HCT116 (cell line): ENCODE measurements around the gene PRKAG3. TPM values are rescaled to one million over a fixed set of nuclear protein-coding genes. Genes with fewer than 3 reads are reported as not detected.

ENCODE experiments used
- ATAC-seq: fragments of 200-7000 bp; cut with Tn5 transposase; 2 replicates; pipeline ENCODE4 v1.9.1; 2020; ENCODE audit warnings: mild to moderate bottlenecking, moderate library complexity
- BruUV-seq: library from RNA; stranded (reverse); fragments of 400-500 nt; replicated peaks from 2 replicates; lab custom pipeline; 2021; lab: Mats Ljungman, UMichigan
- CTCF ChIA-PET: fragments of 300-600 bp; sonication (Branson Sonifier 250); formaldehyde crosslinking; loops from one replicate; lab custom pipeline; 2021; ENCODE audit warnings: antibody characterized with exemption; lab: Charles Lee
- POLR2A ChIA-PET: fragments of 300-600, 350-600 bp; sonication (Branson Sonifier 250); formaldehyde crosslinking; loops from one replicate; lab custom pipeline; 2021; ENCODE audit warnings: antibody characterized with exemption; lab: Charles Lee
- RAD21 ChIA-PET, 2 experiments: fragments of 300-600 bp; sonication (Branson Sonifier 250); formaldehyde crosslinking; loops; one replicate each; lab custom pipeline; 2023; ENCODE audit warnings: low total read pairs in 2 of 2; ENCODE audit not compliant: uncharacterized antibody in 2 of 2, unreplicated experiment in 2 of 2, low non-redundant PET in 1 of 2; lab: Charles Lee
- DNase-seq: peaks from one replicate; pipeline ENCODE4 v3.0.0-alpha.2; 2010; ENCODE audit warnings: low read depth, low spot score
- H2AFZ ChIP-seq: fragments of 200-600 bp; shearing (Covaris generic), sonication (generic); 2 replicates; pipeline ENCODE4 v1.6.1; 2017; ENCODE audit warnings: low read depth, mixed run types, mixed read lengths, antibody characterized with exemption, low read length; ENCODE audit not compliant: poor library complexity, severe bottlenecking
- H3K27ac ChIP-seq: 2 replicates; pipeline ENCODE4 v1.5.1; 2012; ENCODE audit warnings: low read depth, low read length
- H3K27me3 ChIP-seq: fragments of 200-600 bp; sonication (generic); 2 replicates; pipeline ENCODE4 v1.6.1; 2016; ENCODE audit warnings: mixed run types, low read length, mixed read lengths; ENCODE audit not compliant: insufficient read depth
- H3K36me3 ChIP-seq, 2 experiments: fragments of 200-500 bp in 1 of 2; fragments of 200-600 bp in 1 of 2; sonication (Bioruptor generic) in 1 of 2; sonication (generic) in 1 of 2; 2 replicates each; pipeline versions ENCODE4 v1.5.1 to v1.6.1; 2014 to 2016; ENCODE audit warnings: low read length in 2 of 2, inconsistent platforms in 1 of 2, mixed read lengths in 1 of 2, mixed run types in 1 of 2; ENCODE audit not compliant: insufficient read depth in 2 of 2, control insufficient read depth in 1 of 2
- H3K4me1 ChIP-seq, 2 experiments: fragments of 200-600 bp in 1 of 2; sonication (generic) in 1 of 2; 2 replicates each; pipeline versions ENCODE4 v1.5.1 to v1.6.1; 2012 to 2017; ENCODE audit warnings: low read length in 2 of 2, inconsistent platforms in 1 of 2, mild to moderate bottlenecking in 1 of 2, mixed read lengths in 1 of 2, mixed run types in 1 of 2, moderate library complexity in 1 of 2; ENCODE audit not compliant: insufficient read depth in 2 of 2, control insufficient read depth in 1 of 2
- H3K4me2 ChIP-seq: fragments of 200-600 bp; sonication (generic); 2 replicates; pipeline ENCODE4 v1.6.1; 2017; ENCODE audit warnings: mixed run types, low read length, mixed read lengths
- H3K4me3 ChIP-seq, 2 experiments: fragments of 200-600 bp in 1 of 2; sonication (generic) in 1 of 2; replicated peaks in 1 of 2; 2 replicates each; pipeline ENCODE4 v1.5.1; 2011 to 2016; ENCODE audit warnings: low read length in 2 of 2, control low read depth in 1 of 2, low read depth in 1 of 2, mild to moderate bottlenecking in 1 of 2, mixed read lengths in 1 of 2, mixed run types in 1 of 2
- H3K79me2 ChIP-seq: fragments of 200-600 bp; sonication (generic); 2 replicates; pipeline ENCODE4 v1.6.1; 2017; ENCODE audit warnings: mild to moderate bottlenecking, mixed run types, low read length, moderate library complexity, mixed read lengths; ENCODE audit not compliant: insufficient read depth
- H3K9ac ChIP-seq: fragments of 200-600 bp; sonication (generic); 2 replicates; pipeline ENCODE4 v1.6.1; 2016; ENCODE audit warnings: low read length, mixed read lengths
- H3K9me2 ChIP-seq: fragments of 200-600 bp; sonication (generic), shearing (Covaris generic); 2 replicates; pipeline ENCODE4 v1.6.1; 2017; ENCODE audit warnings: mixed run types, mild to moderate bottlenecking, moderate library complexity; ENCODE audit not compliant: insufficient read depth
- H3K9me3 ChIP-seq, 2 experiments: fragments of 200-500 bp in 1 of 2; fragments of 200-600 bp in 1 of 2; sonication (Bioruptor generic) in 1 of 2; sonication (generic) in 1 of 2; 2 replicates each; pipeline ENCODE4 v1.6.1; 2014 to 2017; ENCODE audit warnings: low read length in 2 of 2, mixed read lengths in 2 of 2, inconsistent platforms in 1 of 2, low read depth in 1 of 2, mild to moderate bottlenecking in 1 of 2, mixed run types in 1 of 2, moderate library complexity in 1 of 2; ENCODE audit not compliant: control insufficient read depth in 1 of 2, insufficient read depth in 1 of 2
- H4K20me1 ChIP-seq: fragments of 200-600 bp; sonication (generic), shearing (Covaris generic); 2 replicates; pipeline ENCODE4 v1.6.1; 2017; ENCODE audit warnings: mixed run types, mild to moderate bottlenecking, moderate library complexity; ENCODE audit not compliant: insufficient read depth
- ELF1 ChIP-seq: IDR thresholded peaks from 2 replicates; pipeline ENCODE4 v1.6.1; 2012; ENCODE audit warnings: low read depth, borderline replicate concordance
- EZH2phosphoT487 ChIP-seq: fragments of 200-600 bp; IDR thresholded peaks from 2 replicates; pipeline ENCODE4 v1.6.1; 2018; ENCODE audit warnings: antibody characterized with exemption, borderline replicate concordance
- FOSL1 ChIP-seq: IDR thresholded peaks from 2 replicates; pipeline ENCODE4 v1.6.1; 2012; ENCODE audit warnings: low read depth
- JUND ChIP-seq: IDR thresholded peaks from 2 replicates; pipeline ENCODE4 v1.6.1; 2012
- POLR2A ChIP-seq: IDR thresholded peaks from 2 replicates; pipeline ENCODE4 v1.7.0; 2011; ENCODE audit warnings: borderline replicate concordance; ENCODE audit not compliant: insufficient read depth, insufficient read length; ENCODE audit errors: extremely low read depth
- RAD21 ChIP-seq: IDR thresholded peaks from 2 replicates; pipeline ENCODE4 v1.6.1; 2012; ENCODE audit warnings: low read depth, mild to moderate bottlenecking
- SIN3A ChIP-seq: IDR thresholded peaks from 2 replicates; pipeline ENCODE4 v1.6.1; 2012; ENCODE audit warnings: low read depth
- SP1 ChIP-seq: IDR thresholded peaks from 2 replicates; pipeline ENCODE4 v1.6.1; 2012; ENCODE audit warnings: low read depth
- SRF ChIP-seq: IDR thresholded peaks from 2 replicates; pipeline ENCODE4 v1.6.1; 2012; ENCODE audit warnings: low read depth
- TCF7L2 ChIP-seq: IDR thresholded peaks from 2 replicates; pipeline ENCODE4 v1.7.0; 2011; ENCODE audit warnings: borderline replicate concordance, inconsistent platforms; ENCODE audit not compliant: insufficient read depth, insufficient read length; ENCODE audit errors: extremely low read depth
- ZNF274 ChIP-seq: fragments of 200-500 bp; sonication (Bioruptor generic); IDR thresholded peaks from 2 replicates; pipeline ENCODE4 v1.6.1; 2014; ENCODE audit warnings: mild to moderate bottlenecking, low read depth, low read length, inconsistent platforms
- intact Hi-C: fragments of 100-400 bp; cut with micrococcal nuclease; formaldehyde crosslinking; loops from 2 replicates; pipeline ENCODE4 v1.10.0; 2022
- total RNA-seq: library from RNA; stranded (reverse); gene quantifications from one replicate; pipeline ENCODE4 v1.2.1, GENCODE V29; 2021; ENCODE audit not compliant: unreplicated experiment
- TF ChIP-seq, protein P1 (sequence below), 3 experiments: fragments of 200-600 bp in 1 of 3; sonication (generic) in 1 of 3; IDR thresholded peaks in 2 of 3; conservative IDR thresholded peaks in 1 of 3; 2 replicates each; pipeline ENCODE4 v1.5.1; 2012 to 2017; ENCODE audit warnings: low read depth in 2 of 3, low read length in 2 of 3, antibody characterized with exemption in 1 of 3, borderline replicate concordance in 1 of 3, control low read depth in 1 of 3, mild to moderate bottlenecking in 1 of 3, mixed read lengths in 1 of 3, mixed run types in 1 of 3, moderate library complexity in 1 of 3; ENCODE audit not compliant: insufficient read depth in 1 of 3
- TF ChIP-seq, protein P2 (sequence below): IDR thresholded peaks from 2 replicates; pipeline ENCODE4 v1.6.1; 2012
- TF ChIP-seq, protein P3 (sequence below): IDR thresholded peaks from 2 replicates; pipeline ENCODE4 v1.6.1; 2012

The PRKAG3 gene
- total RNA-seq, 1 experiment from 2014 or later: not detected

DNA sequence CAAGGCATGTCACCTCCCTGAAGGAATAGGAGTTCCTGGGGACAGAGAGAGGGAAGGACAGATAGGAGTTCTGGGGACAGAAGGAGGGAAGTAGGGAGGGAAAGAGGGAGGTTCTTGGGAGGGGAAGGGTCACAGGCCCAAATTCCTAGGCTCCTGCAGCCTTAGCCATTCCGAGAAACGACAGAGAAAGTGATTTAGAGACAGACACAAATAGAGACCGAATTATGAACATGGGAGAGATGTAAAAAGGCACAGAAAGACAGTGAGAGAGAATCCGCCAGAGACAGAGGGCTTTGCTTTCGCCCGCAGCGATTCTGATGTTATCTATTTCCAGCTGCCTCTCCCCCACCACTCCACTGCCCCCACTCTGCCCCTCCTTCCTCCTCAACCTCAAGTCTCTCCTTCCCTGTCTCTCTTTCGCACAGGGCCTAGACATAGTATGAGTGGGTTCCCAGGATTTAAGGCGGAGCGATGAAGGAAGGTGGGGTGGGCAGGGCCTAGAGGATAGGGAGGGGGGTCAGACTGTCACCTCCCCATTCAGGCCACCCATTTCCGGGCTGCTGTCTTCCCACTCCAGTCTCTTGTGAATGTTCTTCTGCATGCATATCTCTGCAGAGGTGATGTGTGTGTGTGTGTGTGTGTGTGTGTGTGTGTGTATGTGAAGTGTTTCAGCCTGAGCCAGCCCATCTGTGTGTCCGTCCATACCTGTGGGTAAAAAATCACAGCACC lies 24.7 kb upstream of the PRKAG3 start:
- intact Hi-C loops: no loop called here

DNA sequence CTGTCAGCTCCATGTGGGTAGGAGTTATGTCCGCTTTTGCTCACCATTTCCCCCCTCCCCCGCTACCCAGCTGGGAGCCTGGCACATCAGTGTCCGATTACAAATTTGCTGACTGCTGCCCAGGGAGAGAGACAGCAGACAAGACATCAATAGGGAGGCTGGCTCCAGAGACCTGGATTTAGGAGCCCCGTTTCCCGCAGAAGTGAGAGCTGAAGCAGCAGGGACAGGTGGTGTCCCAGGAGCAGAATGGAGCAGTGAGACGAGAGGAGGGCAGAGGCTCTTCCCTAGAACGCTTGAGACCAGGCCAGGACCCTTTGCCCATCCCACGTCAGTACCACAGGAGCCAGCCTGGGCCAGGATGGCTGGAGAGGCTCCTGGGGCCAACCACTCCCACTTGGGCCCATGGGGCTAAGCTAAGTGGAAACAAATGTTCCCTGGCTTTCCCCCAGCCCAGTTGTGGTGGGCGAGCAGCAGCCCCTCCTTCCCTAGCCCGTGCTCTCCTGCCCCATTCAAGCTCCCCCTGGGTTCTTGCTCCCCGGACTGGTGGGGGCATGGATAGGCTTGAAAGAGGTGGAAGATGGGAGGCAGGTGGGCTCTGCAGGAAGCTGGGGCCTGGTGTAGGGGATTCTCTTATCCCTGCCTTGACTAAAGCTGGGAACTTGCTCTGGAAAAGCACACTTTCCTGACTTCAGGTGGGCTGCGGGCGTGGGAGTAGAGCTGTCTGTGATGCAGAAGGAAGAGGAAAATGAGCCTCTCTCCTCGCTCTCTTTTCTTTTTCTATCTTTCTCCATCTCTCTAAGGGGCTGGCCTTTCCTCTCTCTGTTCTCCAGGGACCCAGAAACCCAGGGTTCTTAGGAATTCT lies 23.9 kb upstream of the PRKAG3 start:
- no peak overlapping the region for H3K9ac ChIP-seq
- intact Hi-C loops: no loop called here
- H3K4me2 ChIP-seq: no peak overlapping the region
- ChIA-PET POLR2A (no interaction called here), RAD21 (no interaction called here), CTCF (interaction anchor here (0.5 to 4.3 kb wide), 3 partner anchors 43 to 299 kb away, joined by 3 to 35 read pairs (median 3); no protein-coding TSS in a partner anchor)
- no TSS peak for BruUV-seq
- H4K20me1 ChIP-seq: no peaks in the 10 kb centered on the region
- H3K36me3 ChIP-seq: no peaks in the 10 kb centered on the region
- DNase-seq (no peak), ATAC-seq (no peak)
- H3K9me3 ChIP-seq: no peaks in the 10 kb centered on the region
- no peak overlapping the region for H3K4me3 ChIP-seq
- peaks cover 23 to 50% of the 10 kb centered on the region in 2 experiments for H3K4me1 ChIP-seq
- no peak overlapping the region for H2AFZ ChIP-seq
- peaks cover 13% of the 10 kb centered on the region; the same call in 1 of the 2 replicates for H3K27me3 ChIP-seq
- no peaks in the 10 kb centered on the region for H3K9me2 ChIP-seq
- no peak overlapping the region for H3K27ac ChIP-seq
- no peaks in the 10 kb centered on the region for H3K79me2 ChIP-seq
- TF ChIP-seq FOSL1: no peak
- no peak for TF ChIP-seq JUND
- TF ChIP-seq, protein P1, sequence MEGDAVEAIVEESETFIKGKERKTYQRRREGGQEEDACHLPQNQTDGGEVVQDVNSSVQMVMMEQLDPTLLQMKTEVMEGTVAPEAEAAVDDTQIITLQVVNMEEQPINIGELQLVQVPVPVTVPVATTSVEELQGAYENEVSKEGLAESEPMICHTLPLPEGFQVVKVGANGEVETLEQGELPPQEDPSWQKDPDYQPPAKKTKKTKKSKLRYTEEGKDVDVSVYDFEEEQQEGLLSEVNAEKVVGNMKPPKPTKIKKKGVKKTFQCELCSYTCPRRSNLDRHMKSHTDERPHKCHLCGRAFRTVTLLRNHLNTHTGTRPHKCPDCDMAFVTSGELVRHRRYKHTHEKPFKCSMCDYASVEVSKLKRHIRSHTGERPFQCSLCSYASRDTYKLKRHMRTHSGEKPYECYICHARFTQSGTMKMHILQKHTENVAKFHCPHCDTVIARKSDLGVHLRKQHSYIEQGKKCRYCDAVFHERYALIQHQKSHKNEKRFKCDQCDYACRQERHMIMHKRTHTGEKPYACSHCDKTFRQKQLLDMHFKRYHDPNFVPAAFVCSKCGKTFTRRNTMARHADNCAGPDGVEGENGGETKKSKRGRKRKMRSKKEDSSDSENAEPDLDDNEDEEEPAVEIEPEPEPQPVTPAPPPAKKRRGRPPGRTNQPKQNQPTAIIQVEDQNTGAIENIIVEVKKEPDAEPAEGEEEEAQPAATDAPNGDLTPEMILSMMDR (IDR thresholded peaks at IDR 0.05 in 2 of 3, conservative IDR thresholded peaks at IDR 0.05 in 1 of 3; ENCODE audit: borderline replicate concordance in 1 of 3, insufficient read depth in 1 of 3, low read depth in 2 of 3, low read length in 2 of 3): no peak
- TF ChIP-seq SIN3A: no peak
- TF ChIP-seq, protein P2, sequence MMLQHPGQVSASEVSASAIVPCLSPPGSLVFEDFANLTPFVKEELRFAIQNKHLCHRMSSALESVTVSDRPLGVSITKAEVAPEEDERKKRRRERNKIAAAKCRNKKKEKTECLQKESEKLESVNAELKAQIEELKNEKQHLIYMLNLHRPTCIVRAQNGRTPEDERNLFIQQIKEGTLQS: no peak
- no peak for TF ChIP-seq SRF
- TF ChIP-seq SP1: no peak
- no peak for TF ChIP-seq ZNF274
- TF ChIP-seq TCF7L2: no peak
- no peak for TF ChIP-seq RAD21

More for the DNA sequence above, 24.7 kb upstream of the PRKAG3 start:
- DNase-seq (no peak), ATAC-seq (no peak)
- TF ChIP-seq POLR2A (no peak), EZH2phosphoT487 (no peak), ELF1 (no peak), JUND (no peak), SP1 (no peak)
- TF ChIP-seq, protein P3, sequence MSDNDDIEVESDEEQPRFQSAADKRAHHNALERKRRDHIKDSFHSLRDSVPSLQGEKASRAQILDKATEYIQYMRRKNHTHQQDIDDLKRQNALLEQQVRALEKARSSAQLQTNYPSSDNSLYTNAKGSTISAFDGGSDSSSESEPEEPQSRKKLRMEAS: no peak
- H3K27ac ChIP-seq: no peak overlapping the region
- no peak overlapping the region for H3K4me2 ChIP-seq
- H3K4me1 ChIP-seq: peaks cover 23 to 50% of the 10 kb centered on the region in 2 experiments
- ChIA-PET RAD21 (no interaction called here), POLR2A (no interaction called here), CTCF (interaction anchor here (0.5 to 0.9 kb wide), 2 partner anchors 218 to 298 kb away, joined by 3 read pairs; no protein-coding TSS in a partner anchor)
- peaks cover 13% of the 10 kb centered on the region; the same call in 1 of the 2 replicates for H3K27me3 ChIP-seq
- no peaks in the 10 kb centered on the region for H4K20me1 ChIP-seq
- H3K9ac ChIP-seq: no peak overlapping the region
- no peak overlapping the region for H3K4me3 ChIP-seq
- H3K9me3 ChIP-seq: no peaks in the 10 kb centered on the region
- H3K9me2 ChIP-seq: no peaks in the 10 kb centered on the region
- no TSS peak for BruUV-seq
- no peaks in the 10 kb centered on the region for H3K36me3 ChIP-seq
- H3K79me2 ChIP-seq: no peaks in the 10 kb centered on the region
- no peak overlapping the region for H2AFZ ChIP-seq
